Testis (tissue), 2 donors: ENCODE measurements around the gene GALNT18.

Source experiments
- CTCF ChIP-seq, 3 experiments: fragments of 450-650 bp in 2 of 3; fragments of 200-600 bp in 1 of 3; sonication (generic) in 1 of 3; IDR thresholded peaks; one replicate each; pipeline ENCODE4 v1.5.1; 2016 to 2019; ENCODE audit warnings: antibody characterized with exemption in 3 of 3, mild to moderate bottlenecking in 2 of 3, moderate library complexity in 1 of 3
- POLR2A ChIP-seq: fragments of 450-650 bp; IDR thresholded peaks from one replicate; pipeline ENCODE4 v1.6.1; 2017; ENCODE audit warnings: antibody characterized with exemption, mild to moderate bottlenecking, moderate library complexity

GRCh38 chr11:11605821-11606450 lies 15.9 kb downstream of the GALNT18 start:
- TF ChIP-seq CTCF (IDR thresholded peaks at IDR 0.05), result no peak
- no peak for TF ChIP-seq POLR2A
